HCT116 (cell line): ENCODE measurements around the gene ZCCHC2. TPM values are rescaled to one million over a fixed set of nuclear protein-coding genes. Genes with fewer than 3 reads are reported as not detected.

Experiments used
- ATAC-seq: fragments of 200-7000 bp; cut with Tn5 transposase; 2 replicates; pipeline ENCODE4 v1.9.1; 2020; ENCODE audit warnings: mild to moderate bottlenecking, moderate library complexity
- BruUV-seq: library from RNA; stranded (reverse); fragments of 400-500 nt; replicated peaks from 2 replicates; lab custom pipeline; 2021; lab: Mats Ljungman, UMichigan
- CTCF ChIA-PET: fragments of 300-600 bp; sonication (Branson Sonifier 250); formaldehyde crosslinking; loops from one replicate; lab custom pipeline; 2021; ENCODE audit warnings: antibody characterized with exemption; lab: Charles Lee
- POLR2A ChIA-PET: fragments of 300-600, 350-600 bp; sonication (Branson Sonifier 250); formaldehyde crosslinking; loops from one replicate; lab custom pipeline; 2021; ENCODE audit warnings: antibody characterized with exemption; lab: Charles Lee
- RAD21 ChIA-PET, 2 experiments: fragments of 300-600 bp; sonication (Branson Sonifier 250); formaldehyde crosslinking; loops; one replicate each; lab custom pipeline; 2023; ENCODE audit warnings: low total read pairs in 2 of 2; ENCODE audit not compliant: uncharacterized antibody in 2 of 2, unreplicated experiment in 2 of 2, low non-redundant PET in 1 of 2; lab: Charles Lee
- DNase-seq: peaks from one replicate; pipeline ENCODE4 v3.0.0-alpha.2; 2010; ENCODE audit warnings: low read depth, low spot score
- H2AFZ ChIP-seq: fragments of 200-600 bp; shearing (Covaris generic), sonication (generic); 2 replicates; pipeline ENCODE4 v1.6.1; 2017; ENCODE audit warnings: low read depth, mixed run types, mixed read lengths, antibody characterized with exemption, low read length; ENCODE audit not compliant: poor library complexity, severe bottlenecking
- H3K27ac ChIP-seq: 2 replicates; pipeline ENCODE4 v1.5.1; 2012; ENCODE audit warnings: low read depth, low read length
- H3K27me3 ChIP-seq: fragments of 200-600 bp; sonication (generic); 2 replicates; pipeline ENCODE4 v1.6.1; 2016; ENCODE audit warnings: mixed run types, low read length, mixed read lengths; ENCODE audit not compliant: insufficient read depth
- H3K36me3 ChIP-seq, 2 experiments: fragments of 200-500 bp in 1 of 2; fragments of 200-600 bp in 1 of 2; sonication (Bioruptor generic) in 1 of 2; sonication (generic) in 1 of 2; 2 replicates each; pipeline versions ENCODE4 v1.5.1 to v1.6.1; 2014 to 2016; ENCODE audit warnings: low read length in 2 of 2, inconsistent platforms in 1 of 2, mixed read lengths in 1 of 2, mixed run types in 1 of 2; ENCODE audit not compliant: insufficient read depth in 2 of 2, control insufficient read depth in 1 of 2
- H3K4me1 ChIP-seq, 2 experiments: fragments of 200-600 bp in 1 of 2; sonication (generic) in 1 of 2; 2 replicates each; pipeline versions ENCODE4 v1.5.1 to v1.6.1; 2012 to 2017; ENCODE audit warnings: low read length in 2 of 2, inconsistent platforms in 1 of 2, mild to moderate bottlenecking in 1 of 2, mixed read lengths in 1 of 2, mixed run types in 1 of 2, moderate library complexity in 1 of 2; ENCODE audit not compliant: insufficient read depth in 2 of 2, control insufficient read depth in 1 of 2
- H3K4me2 ChIP-seq: fragments of 200-600 bp; sonication (generic); 2 replicates; pipeline ENCODE4 v1.6.1; 2017; ENCODE audit warnings: mixed run types, low read length, mixed read lengths
- H3K4me3 ChIP-seq, 2 experiments: fragments of 200-600 bp in 1 of 2; sonication (generic) in 1 of 2; replicated peaks in 1 of 2; 2 replicates each; pipeline ENCODE4 v1.5.1; 2011 to 2016; ENCODE audit warnings: low read length in 2 of 2, control low read depth in 1 of 2, low read depth in 1 of 2, mild to moderate bottlenecking in 1 of 2, mixed read lengths in 1 of 2, mixed run types in 1 of 2
- H3K79me2 ChIP-seq: fragments of 200-600 bp; sonication (generic); 2 replicates; pipeline ENCODE4 v1.6.1; 2017; ENCODE audit warnings: mild to moderate bottlenecking, mixed run types, low read length, moderate library complexity, mixed read lengths; ENCODE audit not compliant: insufficient read depth
- H3K9ac ChIP-seq: fragments of 200-600 bp; sonication (generic); 2 replicates; pipeline ENCODE4 v1.6.1; 2016; ENCODE audit warnings: low read length, mixed read lengths
- H3K9me2 ChIP-seq: fragments of 200-600 bp; sonication (generic), shearing (Covaris generic); 2 replicates; pipeline ENCODE4 v1.6.1; 2017; ENCODE audit warnings: mixed run types, mild to moderate bottlenecking, moderate library complexity; ENCODE audit not compliant: insufficient read depth
- H3K9me3 ChIP-seq, 2 experiments: fragments of 200-500 bp in 1 of 2; fragments of 200-600 bp in 1 of 2; sonication (Bioruptor generic) in 1 of 2; sonication (generic) in 1 of 2; 2 replicates each; pipeline ENCODE4 v1.6.1; 2014 to 2017; ENCODE audit warnings: low read length in 2 of 2, mixed read lengths in 2 of 2, inconsistent platforms in 1 of 2, low read depth in 1 of 2, mild to moderate bottlenecking in 1 of 2, mixed run types in 1 of 2, moderate library complexity in 1 of 2; ENCODE audit not compliant: control insufficient read depth in 1 of 2, insufficient read depth in 1 of 2
- H4K20me1 ChIP-seq: fragments of 200-600 bp; sonication (generic), shearing (Covaris generic); 2 replicates; pipeline ENCODE4 v1.6.1; 2017; ENCODE audit warnings: mixed run types, mild to moderate bottlenecking, moderate library complexity; ENCODE audit not compliant: insufficient read depth
- ATF3 ChIP-seq: IDR thresholded peaks from 2 replicates; pipeline ENCODE4 v1.6.1; 2012
- CBX3 ChIP-seq: IDR thresholded peaks from 2 replicates; pipeline ENCODE4 v1.6.1; 2012; ENCODE audit warnings: low read depth
- CTCF ChIP-seq, 3 experiments: fragments of 200-600 bp in 1 of 3; sonication (generic) in 1 of 3; IDR thresholded peaks in 2 of 3; conservative IDR thresholded peaks in 1 of 3; 2 replicates each; pipeline ENCODE4 v1.5.1; 2012 to 2017; ENCODE audit warnings: low read depth in 2 of 3, low read length in 2 of 3, antibody characterized with exemption in 1 of 3, borderline replicate concordance in 1 of 3, control low read depth in 1 of 3, mild to moderate bottlenecking in 1 of 3, mixed read lengths in 1 of 3, mixed run types in 1 of 3, moderate library complexity in 1 of 3; ENCODE audit not compliant: insufficient read depth in 1 of 3
- EGR1 ChIP-seq: IDR thresholded peaks from 2 replicates; pipeline ENCODE4 v1.6.1; 2012; ENCODE audit warnings: low read depth
- ELF1 ChIP-seq: IDR thresholded peaks from 2 replicates; pipeline ENCODE4 v1.6.1; 2012; ENCODE audit warnings: low read depth, borderline replicate concordance
- EZH2 ChIP-seq: fragments of 200-600 bp; sonication (generic); IDR thresholded peaks from 2 replicates; pipeline ENCODE4 v1.6.1; 2017; ENCODE audit warnings: antibody characterized with exemption, mixed run types
- EZH2phosphoT487 ChIP-seq: fragments of 200-600 bp; IDR thresholded peaks from 2 replicates; pipeline ENCODE4 v1.6.1; 2018; ENCODE audit warnings: antibody characterized with exemption, borderline replicate concordance
- JUND ChIP-seq: IDR thresholded peaks from 2 replicates; pipeline ENCODE4 v1.6.1; 2012
- MAX ChIP-seq: IDR thresholded peaks from 2 replicates; pipeline ENCODE4 v1.6.1; 2012
- POLR2A ChIP-seq: IDR thresholded peaks from 2 replicates; pipeline ENCODE4 v1.7.0; 2011; ENCODE audit warnings: borderline replicate concordance; ENCODE audit not compliant: insufficient read depth, insufficient read length; ENCODE audit errors: extremely low read depth
- RAD21 ChIP-seq: IDR thresholded peaks from 2 replicates; pipeline ENCODE4 v1.6.1; 2012; ENCODE audit warnings: low read depth, mild to moderate bottlenecking
- REST ChIP-seq: IDR thresholded peaks from 2 replicates; pipeline ENCODE4 v1.6.1; 2012; ENCODE audit warnings: low read depth
- SP1 ChIP-seq: IDR thresholded peaks from 2 replicates; pipeline ENCODE4 v1.6.1; 2012; ENCODE audit warnings: low read depth
- SRF ChIP-seq: IDR thresholded peaks from 2 replicates; pipeline ENCODE4 v1.6.1; 2012; ENCODE audit warnings: low read depth
- TCF7L2 ChIP-seq: IDR thresholded peaks from 2 replicates; pipeline ENCODE4 v1.7.0; 2011; ENCODE audit warnings: borderline replicate concordance, inconsistent platforms; ENCODE audit not compliant: insufficient read depth, insufficient read length; ENCODE audit errors: extremely low read depth
- YY1 ChIP-seq: IDR thresholded peaks from 2 replicates; pipeline ENCODE4 v1.6.1; 2011; ENCODE audit warnings: low read length, low read depth, moderate library complexity, mild to moderate bottlenecking; ENCODE audit not compliant: insufficient replicate concordance; ENCODE audit errors: extremely low read depth
- ZBTB33 ChIP-seq: IDR thresholded peaks from 2 replicates; pipeline ENCODE4 v1.6.1; 2011; ENCODE audit warnings: mild to moderate bottlenecking, low read length, moderate library complexity; ENCODE audit not compliant: insufficient replicate concordance; ENCODE audit errors: extremely low read depth
- ZFX ChIP-seq: fragments of 450-650 bp; IDR thresholded peaks from 2 replicates; pipeline ENCODE4 v1.6.1; 2017
- ZNF274 ChIP-seq: fragments of 200-500 bp; sonication (Bioruptor generic); IDR thresholded peaks from 2 replicates; pipeline ENCODE4 v1.6.1; 2014; ENCODE audit warnings: mild to moderate bottlenecking, low read depth, low read length, inconsistent platforms
- intact Hi-C: fragments of 100-400 bp; cut with micrococcal nuclease; formaldehyde crosslinking; loops from 2 replicates; pipeline ENCODE4 v1.10.0; 2022
- total RNA-seq: library from RNA; stranded (reverse); gene quantifications from one replicate; pipeline ENCODE4 v1.2.1, GENCODE V29; 2021; ENCODE audit not compliant: unreplicated experiment

Gene ZCCHC2
- total RNA-seq, 1 experiment from 2014 or later: 17.7 TPM

- ATAC-seq (no peak), DNase-seq (no peak)
- intact Hi-C loops: no loop called here
- Histone ChIP-seq H3K4me2 (no peak overlapping the region), H3K9me2 (no peaks in the 10 kb centered on the region), H3K9me3 (no peaks in the 10 kb centered on the region), H3K79me2 (no peaks in the 10 kb centered on the region), H4K20me1 (no peaks in the 10 kb centered on the region), H3K4me1 (no peaks in the 10 kb centered on the region), H2AFZ (no peak overlapping the region), H3K9ac (no peak overlapping the region), H3K27me3 (no peaks in the 10 kb centered on the region), H3K4me3 (no peak overlapping the region), H3K27ac (no peak overlapping the region), H3K36me3 (no peaks in the 10 kb centered on the region)
- no peak for TF ChIP-seq EGR1
- no peak for TF ChIP-seq EZH2
- no peak for TF ChIP-seq YY1
- no peak for TF ChIP-seq ATF3
- TF ChIP-seq RAD21: no peak
- TF ChIP-seq ZFX: no peak
- TF ChIP-seq TCF7L2: no peak
- TF ChIP-seq POLR2A: no peak
- TF ChIP-seq CTCF (IDR thresholded peaks at IDR 0.05 in 2 of 3, conservative IDR thresholded peaks at IDR 0.05 in 1 of 3; ENCODE audit: borderline replicate concordance in 1 of 3, insufficient read depth in 1 of 3, low read depth in 2 of 3, low read length in 2 of 3): no peak
- TF ChIP-seq ZNF274: no peak
- no peak for TF ChIP-seq ZBTB33
- TF ChIP-seq EZH2phosphoT487: no peak
- no peak for TF ChIP-seq MAX
- TF ChIP-seq SRF: no peak
- TF ChIP-seq SP1: no peak
- TF ChIP-seq ELF1: no peak
- no peak for TF ChIP-seq JUND
- TF ChIP-seq CBX3: no peak
- TF ChIP-seq REST: no peak
- no TSS peak for BruUV-seq
- ChIA-PET RAD21 (no interaction called here), CTCF (no interaction called here), POLR2A (no interaction called here)
These were observed 73.5 kb downstream of the ZCCHC2 start for GRCh38 chr18:62596145-62597005.
